ENCODE data around the gene NDFIP1.

NDFIP1 gene

GRCh38 chr5:142095035-142095434 lies 13.5 kb upstream of the NDFIP1 start:
- peak; percentile 50 for DNase-seq

GRCh38 chr5:142095651-142096330 lies 12.8 kb upstream of the NDFIP1 start:
- peak; percentile 77 for DNase-seq

GRCh38 chr5:142096382-142096781 lies 12.2 kb upstream of the NDFIP1 start:
- DNase-seq = no peak

- no peak for DNase-seq
Measured at GRCh38 chr5:142097681-142098080, 10.9 kb upstream of the NDFIP1 start.

GRCh38 chr5:142098275-142098674 lies 10.3 kb upstream of the NDFIP1 start:
- DNase-seq = no peak

DNA sequence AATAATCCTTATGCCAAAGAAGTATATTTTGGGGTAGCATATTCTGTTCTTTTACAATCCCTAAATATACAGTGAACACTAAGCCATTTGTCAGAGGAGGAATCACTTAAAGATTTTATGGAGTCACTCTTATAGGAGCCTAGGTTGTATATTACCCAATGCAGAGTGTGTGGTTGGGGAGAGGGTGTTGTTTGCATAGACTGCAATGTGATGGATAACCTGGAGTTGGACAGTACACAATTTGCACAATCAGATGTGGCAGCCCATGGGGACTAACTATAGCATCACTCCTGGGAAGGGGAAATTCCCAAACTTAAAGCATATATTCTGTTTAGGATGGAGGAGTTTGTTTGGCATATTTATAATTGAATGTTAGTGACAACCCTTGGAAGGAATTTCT lies 9.6 kb upstream of the NDFIP1 start:
- no peak for DNase-seq

DNA sequence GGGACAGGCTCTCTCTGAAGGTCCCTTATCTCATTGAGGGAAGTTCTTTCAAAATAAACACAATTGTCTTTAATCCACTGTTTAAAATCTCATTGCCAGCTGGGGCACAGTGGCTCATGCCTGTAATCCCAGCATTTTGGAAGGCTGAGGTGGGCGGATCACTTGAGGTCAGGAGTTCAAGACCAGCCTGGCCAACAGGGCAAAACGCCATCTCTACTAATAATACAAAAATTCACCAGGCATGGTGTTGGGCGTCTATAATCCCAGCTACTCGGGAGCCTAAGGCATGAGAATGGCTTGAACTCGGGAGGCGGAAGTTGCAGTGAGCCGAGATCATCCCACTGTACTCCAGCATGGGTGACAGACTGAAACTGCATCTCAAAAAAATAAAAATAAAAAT lies 8.3 kb upstream of the NDFIP1 start:
- DNase-seq = no peak

- no peak for DNase-seq
Measured at GRCh38 chr5:142102980-142103740, 5.4 kb upstream of the NDFIP1 start.

DNA sequence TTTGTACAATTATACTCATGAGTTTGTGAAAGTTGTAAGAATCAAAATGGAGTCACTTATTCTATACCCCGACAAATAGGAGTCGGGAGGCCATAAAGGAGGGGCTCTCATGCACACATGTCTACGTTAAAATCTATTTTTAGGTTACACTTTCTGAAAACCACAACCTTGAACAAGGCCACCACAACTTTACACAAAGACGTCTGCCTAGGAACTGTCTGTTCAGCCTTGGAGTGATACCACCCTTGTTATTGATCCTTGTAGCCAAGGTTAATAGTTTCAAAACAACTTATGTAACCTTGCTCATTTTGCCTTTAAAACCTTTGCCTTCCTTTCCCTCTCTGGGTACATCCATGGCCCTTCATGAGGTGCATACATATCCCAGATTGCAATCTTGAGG lies 4.1 kb upstream of the NDFIP1 start:
- no peak for DNase-seq

GRCh38 chr5:142106061-142106460 lies 2.5 kb upstream of the NDFIP1 start:
- DNase-seq = no peak

GRCh38 chr5:142107036-142107735 lies 1.4 kb upstream of the NDFIP1 start:
- DNase-seq = no peak

- no peak for DNase-seq
Measured at GRCh38 chr5:142107736-142108431, 695 bp upstream of the NDFIP1 start.

DNA sequence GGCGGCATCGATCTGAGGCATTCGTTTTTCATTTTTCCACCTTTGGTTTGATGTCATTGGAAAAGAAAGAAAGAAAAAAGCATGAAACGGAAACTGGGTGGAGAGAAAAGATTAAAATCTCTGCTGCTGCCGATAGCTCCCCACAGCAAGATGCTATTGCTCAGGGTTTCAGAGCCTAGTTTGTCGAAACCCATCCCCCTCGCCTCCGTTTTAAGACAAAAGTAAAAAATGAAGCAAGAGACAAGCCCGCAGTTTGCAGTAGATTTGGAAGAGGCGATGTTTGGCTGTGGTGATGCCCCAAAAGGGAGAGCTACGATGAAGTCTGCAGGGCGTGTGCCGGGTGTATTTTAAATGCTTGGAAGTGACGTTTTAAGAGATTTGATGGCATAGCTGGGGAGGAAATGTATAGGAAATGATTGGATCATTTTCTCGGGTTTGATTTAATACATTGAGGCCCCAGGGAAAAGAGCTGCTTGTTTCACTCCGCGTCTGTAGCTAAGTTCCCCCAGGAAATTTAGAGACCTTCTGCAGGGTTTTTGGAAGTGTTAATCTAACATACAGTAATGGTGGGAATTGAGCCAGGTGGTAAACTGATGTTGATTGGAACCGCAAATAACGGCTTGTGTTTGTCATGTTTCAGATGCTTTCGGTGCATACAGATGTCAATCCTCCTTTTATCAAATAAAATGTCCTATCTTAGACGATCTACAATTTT lies 909 bp downstream of the NDFIP1 start:
- DNase-seq = no peak

GRCh38 chr5:142110046-142110531 lies 1.5 kb downstream of the NDFIP1 start:
- no peak for DNase-seq

DNA sequence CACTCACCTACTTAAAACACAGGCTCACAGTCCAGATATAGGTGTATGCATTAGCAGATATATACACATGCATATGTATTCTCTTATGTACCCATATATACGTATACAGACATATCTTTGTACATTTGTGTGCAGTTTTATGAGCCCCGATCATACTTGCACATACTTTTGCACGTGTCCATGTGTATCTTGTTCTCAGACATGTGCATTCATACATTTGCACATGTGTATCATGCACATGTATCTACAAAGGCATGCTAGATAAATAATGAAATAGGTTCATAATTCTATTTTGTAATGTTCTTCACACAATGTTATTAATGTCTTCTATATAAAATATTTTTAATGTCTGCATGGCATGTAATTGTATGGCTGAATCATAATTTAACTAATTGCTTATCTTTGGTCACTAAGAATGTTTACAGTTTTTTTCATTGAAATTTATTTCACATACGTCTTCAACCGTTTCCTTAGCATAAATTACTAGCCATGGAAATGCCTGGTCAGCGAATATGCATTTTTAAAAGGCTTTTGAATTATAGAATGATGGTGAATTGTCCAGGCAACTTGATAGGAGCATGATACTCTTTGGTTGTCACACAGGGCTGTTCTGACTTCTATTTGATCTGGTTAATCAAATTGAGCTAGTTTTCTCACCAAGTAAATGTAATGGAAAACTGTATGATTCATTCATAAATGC lies 2.6 kb downstream of the NDFIP1 start:
- DNase-seq = no peak

- DNase-seq = no peak
Measured at GRCh38 chr5:142114687-142115086, 6.1 kb downstream of the NDFIP1 start.

DNA sequence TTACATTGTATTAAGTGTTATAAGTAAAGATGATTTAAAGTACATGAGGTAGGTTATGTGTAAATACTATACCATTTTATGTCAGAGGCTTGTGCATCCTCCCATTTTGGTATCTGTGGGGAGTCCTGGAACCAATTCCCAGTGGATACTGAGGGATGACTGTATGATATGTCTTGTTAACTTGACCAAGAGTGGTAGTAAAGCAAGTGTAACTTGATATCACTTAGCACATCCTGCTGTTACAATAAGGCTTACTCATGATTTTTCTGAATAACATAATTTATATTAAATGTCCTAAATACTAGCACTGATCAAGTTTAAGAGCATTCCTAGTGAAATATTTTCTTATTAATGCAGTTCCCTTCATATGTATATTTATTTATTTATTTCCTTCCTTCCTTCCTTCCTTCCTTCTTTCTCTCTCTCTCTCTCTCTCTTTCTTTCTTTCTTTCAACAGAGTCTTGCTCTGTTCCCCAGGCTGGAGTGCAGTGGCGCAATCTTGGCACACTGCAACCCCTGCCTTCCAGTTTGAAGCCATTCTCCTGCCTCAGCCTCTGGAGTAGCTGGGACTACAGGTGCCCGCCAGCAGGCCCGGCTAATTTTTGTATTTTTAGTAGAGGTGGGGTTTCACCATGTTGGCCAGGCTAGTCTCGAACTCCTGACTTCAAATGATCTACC lies 7.5 kb downstream of the NDFIP1 start:
- DNase-seq = no peak

DNA sequence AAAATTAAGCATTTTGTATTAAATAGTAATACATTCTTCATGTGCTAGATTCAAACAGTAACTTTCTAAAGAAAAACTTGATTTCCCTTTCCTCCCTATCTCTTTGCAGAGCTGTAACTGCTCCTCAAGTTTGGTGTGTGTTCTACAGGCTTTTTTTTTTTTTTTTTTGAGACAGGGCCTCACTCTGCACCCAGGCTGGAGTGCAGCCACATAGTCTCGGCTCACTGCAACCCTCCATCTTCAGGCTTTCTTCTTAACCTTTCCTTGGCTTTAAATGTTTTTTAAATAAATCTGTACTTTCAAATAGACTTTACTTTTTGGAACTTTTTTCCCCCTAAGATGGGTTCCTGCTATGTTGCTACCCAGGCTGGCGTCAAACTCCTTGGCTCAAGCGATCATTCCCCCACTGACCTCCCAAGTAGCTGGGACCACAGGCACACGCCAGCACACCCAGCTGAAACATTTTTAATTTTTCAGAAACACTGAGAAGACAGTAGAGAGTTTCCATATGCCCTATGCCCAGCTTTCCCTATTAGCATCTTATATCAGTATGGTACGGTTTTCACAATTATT lies 9.1 kb downstream of the NDFIP1 start:
- DNase-seq = no peak

GRCh38 chr5:142118155-142118686 lies 9.6 kb downstream of the NDFIP1 start:
- DNase-seq = no peak

DNA sequence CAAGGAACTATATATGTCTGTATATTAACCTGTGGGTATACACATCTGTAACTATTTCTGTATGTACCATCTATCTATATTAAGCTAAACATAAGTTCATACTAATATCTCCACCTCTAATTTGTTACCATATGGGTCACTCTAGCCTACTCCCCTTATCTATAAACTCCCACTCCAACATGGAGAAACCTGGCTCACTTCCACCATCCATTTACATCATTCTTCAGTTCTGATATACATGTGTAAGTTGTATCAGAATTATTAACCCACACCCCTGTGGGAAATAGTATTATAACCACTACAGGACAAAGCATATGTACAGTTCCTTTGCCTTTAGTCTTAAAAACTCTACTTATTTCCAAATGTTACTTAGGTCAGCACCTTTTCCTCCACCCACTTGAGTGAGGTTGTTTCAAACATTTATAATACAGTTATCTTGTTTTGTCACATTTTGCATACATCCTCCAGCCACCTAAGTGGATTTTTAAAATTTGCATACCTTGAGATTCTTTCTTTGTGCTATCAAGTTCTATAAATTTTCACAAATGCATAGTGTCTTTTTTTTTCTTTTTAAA lies 10.6 kb downstream of the NDFIP1 start:
- DNase-seq = no peak

Data from activated CD4-positive, alpha-beta T cell treated with anti-CD3 and anti-CD28 coated beads, Interleukin-2, amount 50 U/mL, for 1 hour (primary cell).